ENCODE measurements around the gene RPUSD3.

DNA sequence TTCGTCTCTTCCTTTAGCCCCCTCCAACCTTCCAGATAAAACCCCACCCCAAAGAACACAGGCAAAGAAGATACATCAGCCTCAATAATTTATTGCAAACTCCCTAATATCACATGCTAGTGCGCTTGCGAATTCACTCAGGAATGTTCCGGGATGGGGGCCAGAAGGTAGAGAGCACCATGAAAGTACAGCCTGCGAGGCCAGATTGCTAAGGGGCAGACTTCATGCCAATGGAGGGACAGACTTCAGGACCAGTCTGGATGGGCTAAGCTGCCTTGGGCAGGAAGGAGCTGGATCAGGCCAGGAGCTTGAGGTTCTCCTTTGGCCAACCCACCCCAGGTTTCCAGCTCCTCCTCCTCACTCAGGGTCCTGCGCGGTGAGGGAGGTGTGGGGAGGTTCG is 22.8 kb upstream of the RPUSD3 start:
- TF ChIP-seq, protein P1, sequence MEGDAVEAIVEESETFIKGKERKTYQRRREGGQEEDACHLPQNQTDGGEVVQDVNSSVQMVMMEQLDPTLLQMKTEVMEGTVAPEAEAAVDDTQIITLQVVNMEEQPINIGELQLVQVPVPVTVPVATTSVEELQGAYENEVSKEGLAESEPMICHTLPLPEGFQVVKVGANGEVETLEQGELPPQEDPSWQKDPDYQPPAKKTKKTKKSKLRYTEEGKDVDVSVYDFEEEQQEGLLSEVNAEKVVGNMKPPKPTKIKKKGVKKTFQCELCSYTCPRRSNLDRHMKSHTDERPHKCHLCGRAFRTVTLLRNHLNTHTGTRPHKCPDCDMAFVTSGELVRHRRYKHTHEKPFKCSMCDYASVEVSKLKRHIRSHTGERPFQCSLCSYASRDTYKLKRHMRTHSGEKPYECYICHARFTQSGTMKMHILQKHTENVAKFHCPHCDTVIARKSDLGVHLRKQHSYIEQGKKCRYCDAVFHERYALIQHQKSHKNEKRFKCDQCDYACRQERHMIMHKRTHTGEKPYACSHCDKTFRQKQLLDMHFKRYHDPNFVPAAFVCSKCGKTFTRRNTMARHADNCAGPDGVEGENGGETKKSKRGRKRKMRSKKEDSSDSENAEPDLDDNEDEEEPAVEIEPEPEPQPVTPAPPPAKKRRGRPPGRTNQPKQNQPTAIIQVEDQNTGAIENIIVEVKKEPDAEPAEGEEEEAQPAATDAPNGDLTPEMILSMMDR (conservative IDR thresholded peaks at IDR 0.05; ENCODE audit: low read depth, low read length), result no peak
- no peak for TF ChIP-seq EZH2 (IDR thresholded peaks at IDR 0.05; ENCODE audit: low read length, unreplicated experiment)

Data from PC-3 (cell line).